Activated naive CD8-positive, alpha-beta T cell treated with anti-CD3 and anti-CD28 coated beads, Interleukin-2, amount 50 U/mL, for 16 hours (primary cell): Measurements from ENCODE around the gene COPS7B.
"Not testable (repeated sequence)": the region's sequence is repeated elsewhere in the genome, so short reads cannot be mapped to it uniquely, and the experiment has no call there.

ENCODE experiments used
- DNase-seq: peaks from one replicate; pipeline ENCODE4 v3.0.0-alpha.2; 2020; ENCODE audit warnings: low read depth, low spot score

COPS7B gene

DNA sequence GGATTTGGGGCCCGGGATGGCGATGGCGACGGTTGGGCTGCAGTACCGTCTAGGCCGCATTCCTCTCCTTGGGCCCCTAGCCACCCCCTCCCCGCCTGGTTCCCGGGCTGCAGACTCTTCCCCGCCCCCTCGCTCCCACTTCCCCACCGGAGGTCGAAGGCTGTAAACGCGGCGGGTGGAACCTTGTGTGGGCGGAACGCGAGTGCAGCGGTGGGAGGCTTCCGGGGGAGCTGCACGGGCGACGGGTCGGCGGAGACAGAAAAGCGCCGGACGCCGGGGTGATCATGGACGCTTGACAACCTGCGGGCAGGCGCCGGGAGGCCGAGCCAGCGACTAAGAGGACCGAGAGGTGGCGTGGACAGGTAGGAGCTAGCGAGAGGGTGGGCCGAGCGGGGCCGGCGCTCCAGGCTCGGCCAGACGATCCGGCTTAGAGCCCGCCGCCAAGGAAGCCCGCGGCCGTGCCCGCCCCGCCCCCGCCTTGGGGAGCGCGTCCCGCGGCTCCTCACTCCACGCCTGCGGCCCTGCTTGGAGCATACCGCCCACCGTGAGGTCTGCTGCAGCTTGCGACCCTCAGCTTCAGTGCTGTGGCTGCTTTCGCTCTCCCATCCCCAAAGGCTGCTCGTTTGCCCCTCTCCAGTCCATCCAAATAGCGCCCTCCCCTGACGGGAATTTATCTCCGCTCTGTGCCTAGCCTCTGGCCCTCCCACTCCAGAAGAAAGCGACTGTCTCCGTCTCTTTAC, at the start of gene COPS7B:
Gene COPS7B, plus strand, starts transcription at position 269 of the 740 bp plus-strand sequence. CDS start 2,126 bp downstream, outside the sequence.
- DNase-seq: peak; percentile 68

DNA sequence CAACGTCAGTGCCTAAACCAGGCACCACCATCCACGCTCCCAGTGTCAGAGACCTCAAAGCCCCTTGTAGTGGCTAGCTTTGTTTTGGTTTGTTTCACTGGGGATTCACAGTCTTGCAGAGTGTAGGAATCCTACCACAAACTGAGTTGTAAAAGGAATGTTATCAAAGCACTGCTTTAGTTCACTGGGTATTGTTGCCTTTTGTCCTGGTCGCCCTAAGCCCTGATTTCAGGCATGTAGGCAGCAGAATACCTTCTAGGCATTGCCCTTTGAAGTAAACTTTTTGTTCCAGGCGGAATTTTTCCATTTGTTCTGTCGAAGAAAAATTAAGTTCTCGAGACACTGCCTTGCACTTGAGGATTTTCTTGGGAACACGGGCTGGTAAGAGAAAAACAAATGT, 48.5 kb upstream of the COPS7B start:
- no peak for DNase-seq

DNA sequence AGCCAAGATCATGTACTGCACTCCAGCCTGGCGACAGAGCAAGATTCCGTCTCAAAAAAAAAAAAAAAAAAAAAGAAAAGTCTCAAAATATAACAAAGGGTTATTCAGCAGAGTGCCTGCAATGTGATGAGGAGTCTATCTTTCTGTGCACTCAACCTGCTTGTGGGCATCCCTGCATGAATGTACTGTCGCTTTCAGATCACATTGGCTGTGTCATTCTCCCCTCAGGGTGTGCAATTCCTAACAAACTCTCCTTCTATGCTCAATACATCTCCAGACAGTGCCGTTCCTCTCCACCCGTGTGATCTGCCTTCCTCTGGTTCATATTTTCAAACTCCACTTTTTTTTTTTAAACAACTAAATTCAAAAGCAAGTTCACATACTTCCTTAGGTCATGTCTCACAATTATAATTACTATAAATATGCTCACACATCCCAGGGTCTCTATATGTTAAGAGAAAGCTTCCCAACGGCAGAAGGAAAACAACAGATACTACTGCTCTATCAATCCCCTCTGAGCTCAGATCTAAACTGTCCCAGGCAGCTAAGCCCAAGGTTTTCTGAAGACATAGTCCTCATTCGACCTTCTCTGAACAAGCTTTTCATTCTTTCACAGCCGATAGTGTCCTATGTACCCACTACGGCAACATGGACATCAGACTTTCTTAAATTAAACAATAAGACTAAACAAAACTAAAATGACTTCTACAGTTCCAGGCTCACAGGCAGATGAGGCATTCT, 42.7 kb upstream of the COPS7B start:
- DNase-seq: no peak

DNA sequence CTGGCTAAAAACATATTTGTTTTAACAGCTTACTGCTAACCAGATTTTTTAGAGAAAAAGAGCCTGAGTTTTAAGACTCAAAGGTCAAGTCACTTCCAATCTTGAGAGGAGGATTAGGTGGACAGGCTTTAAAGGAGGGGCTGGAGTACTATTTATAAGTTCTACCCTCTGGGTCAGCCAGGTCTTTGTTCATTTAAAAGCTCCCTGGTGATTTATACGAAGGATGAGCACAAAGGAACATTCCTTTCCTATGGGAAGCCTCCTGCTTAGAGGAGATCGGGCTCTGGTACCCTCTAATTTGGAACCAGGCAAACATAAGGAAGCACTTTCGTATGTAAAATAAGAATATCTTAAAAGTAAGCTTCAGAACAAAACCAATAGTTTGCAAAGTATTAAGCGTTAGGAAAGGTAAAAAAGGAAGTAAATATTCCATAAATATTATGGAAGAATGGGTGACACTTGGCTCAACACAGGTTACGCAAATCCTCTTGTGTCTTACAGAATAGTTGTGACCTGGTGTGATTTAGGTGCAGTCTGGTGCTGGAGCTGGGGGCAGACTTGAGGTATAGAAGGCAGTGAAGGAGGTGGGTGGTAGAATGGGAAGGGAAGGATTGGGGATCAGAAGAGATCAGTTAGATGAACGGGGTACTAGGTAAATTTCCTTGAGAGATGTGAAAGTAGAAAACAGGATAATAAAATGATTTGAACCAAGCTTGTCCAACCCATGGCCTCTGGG, 40.8 kb upstream of the COPS7B start:
- no peak for DNase-seq

DNA sequence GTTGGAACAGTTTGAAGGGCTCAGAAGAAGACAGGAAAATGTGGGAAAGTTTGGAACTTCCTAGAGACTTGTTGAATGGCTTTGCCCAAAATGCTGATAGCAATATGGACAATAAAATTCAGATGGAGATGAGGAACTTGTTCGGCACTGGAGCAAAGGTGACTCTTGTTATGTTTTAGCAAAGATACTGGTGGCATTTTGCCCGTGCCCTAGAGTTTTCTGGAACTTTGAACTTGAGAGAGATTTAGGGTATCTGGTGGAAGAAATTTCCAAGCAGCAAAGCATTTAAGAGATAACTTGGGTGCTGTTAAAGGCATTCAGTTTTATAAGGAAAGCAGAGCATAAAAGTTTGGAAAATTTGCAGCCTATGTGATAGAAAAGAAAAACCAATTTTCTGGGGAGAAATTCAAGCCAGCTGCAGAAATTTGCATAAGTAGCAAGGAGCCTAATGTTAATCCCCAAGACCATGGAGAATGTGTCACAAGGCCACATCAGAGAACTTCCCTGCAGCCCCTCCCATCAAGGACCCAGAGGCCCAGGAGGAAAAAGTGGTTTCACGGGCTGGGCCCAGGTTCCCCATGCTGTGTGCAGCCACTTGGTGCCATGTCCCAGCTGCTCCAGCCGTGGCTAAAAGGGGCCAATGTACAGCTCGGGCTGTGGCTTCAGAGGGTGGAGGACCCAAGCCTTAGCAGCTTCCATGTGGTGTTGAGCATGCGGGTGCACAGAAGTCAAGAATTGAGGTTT, 37.9 kb upstream of the COPS7B start:
- DNase-seq: not testable (repeated sequence)

DNA sequence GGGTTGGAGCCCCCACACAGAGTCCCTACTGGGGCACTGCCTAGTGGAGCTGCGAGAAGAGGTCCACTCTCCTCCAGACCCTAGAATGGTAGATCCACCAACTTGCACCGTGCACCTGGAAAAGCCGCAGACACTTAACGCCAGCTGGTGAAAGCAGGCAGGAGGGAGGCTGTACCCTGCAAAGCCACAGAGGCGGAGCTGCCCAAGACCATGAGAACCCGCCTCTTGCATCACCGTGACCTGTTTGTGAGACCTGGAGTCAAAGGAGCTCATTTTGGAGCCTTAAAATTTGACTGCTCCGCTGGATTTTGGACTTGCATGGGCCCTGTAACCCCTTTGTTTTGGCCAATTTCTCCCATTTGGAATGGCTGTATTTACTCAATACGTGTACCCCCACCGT, 37.2 kb upstream of the COPS7B start:
- not testable (repeated sequence) for DNase-seq

DNA sequence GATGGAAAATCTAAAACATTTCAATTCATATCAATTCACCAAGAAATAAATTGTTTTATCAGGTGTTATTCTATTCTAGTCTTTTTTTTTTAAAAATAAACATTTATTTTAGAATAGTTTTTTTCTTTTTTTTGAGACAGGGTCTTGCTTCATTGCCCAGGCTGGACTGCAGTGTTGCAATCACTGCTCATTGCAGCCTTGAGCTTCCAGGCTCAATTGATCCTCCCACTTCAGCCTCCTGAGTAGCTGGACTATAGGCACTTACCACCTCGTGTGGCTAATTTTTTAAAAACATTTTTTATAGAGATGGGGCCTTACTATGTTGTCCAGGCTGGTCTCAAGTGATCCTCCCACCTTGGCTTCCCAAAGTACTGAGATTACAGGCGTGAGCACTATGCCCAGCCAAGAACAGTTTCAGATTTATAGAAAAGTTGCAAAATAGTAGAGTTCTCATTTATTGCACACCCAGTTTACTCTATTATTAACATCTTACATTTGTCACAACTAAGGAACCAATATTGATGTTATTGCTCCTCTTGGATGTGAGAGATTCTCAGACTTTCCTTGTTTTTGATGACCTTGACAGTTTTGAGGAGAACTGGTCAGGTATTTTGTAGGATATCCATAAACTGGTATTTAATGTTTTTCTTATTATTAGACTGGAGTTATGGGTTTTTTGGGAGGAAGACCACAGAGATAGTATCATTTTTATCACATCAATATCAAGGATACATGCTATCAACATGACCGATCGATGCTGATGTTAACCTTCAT, 35.0 kb upstream of the COPS7B start:
- DNase-seq: no peak

DNA sequence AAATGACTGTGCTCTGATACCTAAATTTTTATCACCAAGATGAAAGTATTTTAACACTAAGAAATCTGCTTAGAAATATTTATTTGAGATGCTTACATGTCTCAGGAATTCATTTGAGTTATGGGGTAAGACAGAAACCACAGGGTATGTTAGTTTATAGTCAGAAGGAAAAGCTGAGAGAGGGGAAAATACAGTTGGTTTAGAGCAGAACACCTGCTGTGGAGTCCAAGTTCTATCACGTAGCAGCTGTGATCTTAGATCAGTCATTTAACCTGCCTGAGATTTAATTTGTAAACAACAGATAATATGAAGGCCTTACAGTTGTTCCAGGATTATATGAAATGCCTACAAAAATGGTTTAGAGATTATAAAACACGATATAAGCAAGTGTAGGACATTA, 34.2 kb upstream of the COPS7B start:
- DNase-seq: no peak

DNA sequence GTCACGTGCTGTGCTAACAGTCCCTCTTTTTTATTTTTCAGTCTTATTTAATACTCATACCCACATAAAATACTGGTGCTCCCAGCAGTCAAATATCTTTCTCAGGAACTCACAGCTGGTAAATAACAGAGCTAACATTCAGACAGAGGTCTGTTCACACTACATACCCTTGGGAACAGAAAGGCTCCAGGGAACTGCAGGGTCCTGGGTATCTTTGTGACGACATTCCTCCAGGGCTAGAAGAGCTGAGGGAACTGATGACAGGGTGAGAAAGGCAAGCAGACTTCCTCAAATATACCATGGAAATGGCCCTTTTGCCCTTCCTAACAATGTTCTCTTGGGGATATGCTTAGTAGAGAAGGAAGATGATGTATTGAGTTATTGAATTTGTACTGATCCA, 24.5 kb upstream of the COPS7B start:
- no peak for DNase-seq

DNA sequence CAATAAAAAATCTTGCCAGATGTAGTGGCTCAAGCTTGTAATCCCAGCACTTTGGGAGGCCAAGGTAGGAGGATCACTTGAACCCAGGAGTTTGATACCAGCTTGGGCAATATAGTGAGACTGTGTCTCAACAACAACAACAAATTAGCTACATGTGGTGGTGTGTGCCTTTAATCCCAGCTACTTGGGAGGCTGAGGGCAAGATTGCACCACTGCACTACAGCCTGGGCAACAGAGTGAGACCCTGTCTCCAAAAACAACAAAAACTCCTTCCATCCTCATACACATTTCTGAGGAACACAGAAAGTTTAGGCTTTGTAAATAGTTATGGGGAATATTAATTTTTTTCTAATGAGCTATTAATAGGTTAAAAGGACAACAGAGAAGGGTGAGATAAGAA, 22.1 kb upstream of the COPS7B start:
- DNase-seq: no peak

DNA sequence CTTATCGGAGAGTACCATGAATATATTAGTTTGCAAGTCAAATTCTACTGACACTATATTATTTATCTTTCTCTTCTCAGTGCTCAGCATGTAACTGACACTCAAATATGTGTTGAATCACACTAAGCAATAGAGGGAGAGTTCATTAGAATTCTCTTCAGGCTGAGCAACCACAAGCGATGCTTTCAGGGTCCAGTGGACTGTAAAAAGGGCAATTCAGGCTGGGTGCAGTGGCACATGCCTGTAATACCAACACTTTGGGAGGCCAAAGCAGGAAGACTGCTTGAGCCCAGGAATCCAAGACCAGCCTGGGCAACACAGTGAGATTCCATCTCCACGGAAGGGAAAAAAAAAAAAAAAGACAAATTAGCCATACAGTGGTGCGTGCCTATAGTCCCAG, 21.5 kb upstream of the COPS7B start:
- DNase-seq: no peak

DNA sequence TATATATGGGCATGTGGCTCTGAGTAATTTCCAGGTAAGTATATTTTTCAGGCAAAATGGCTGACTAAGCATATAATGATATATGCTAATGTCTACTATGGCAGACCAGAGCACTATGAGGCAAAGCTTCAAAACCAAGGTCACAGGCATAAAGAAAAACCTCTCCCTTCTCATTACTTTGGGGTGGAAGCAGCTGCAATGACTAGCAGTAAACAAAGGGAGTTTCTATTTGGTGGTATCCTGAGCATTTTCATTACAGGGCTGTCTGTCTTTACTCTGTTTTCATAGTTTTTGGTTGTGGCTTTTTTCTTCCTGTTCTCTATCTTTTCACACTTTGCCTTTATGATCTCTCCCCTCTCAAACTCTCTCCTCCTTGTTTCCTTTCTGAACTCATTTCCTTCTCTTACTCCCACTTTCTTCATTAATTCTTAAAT, 20.7 kb upstream of the COPS7B start:
- no peak for DNase-seq

DNA sequence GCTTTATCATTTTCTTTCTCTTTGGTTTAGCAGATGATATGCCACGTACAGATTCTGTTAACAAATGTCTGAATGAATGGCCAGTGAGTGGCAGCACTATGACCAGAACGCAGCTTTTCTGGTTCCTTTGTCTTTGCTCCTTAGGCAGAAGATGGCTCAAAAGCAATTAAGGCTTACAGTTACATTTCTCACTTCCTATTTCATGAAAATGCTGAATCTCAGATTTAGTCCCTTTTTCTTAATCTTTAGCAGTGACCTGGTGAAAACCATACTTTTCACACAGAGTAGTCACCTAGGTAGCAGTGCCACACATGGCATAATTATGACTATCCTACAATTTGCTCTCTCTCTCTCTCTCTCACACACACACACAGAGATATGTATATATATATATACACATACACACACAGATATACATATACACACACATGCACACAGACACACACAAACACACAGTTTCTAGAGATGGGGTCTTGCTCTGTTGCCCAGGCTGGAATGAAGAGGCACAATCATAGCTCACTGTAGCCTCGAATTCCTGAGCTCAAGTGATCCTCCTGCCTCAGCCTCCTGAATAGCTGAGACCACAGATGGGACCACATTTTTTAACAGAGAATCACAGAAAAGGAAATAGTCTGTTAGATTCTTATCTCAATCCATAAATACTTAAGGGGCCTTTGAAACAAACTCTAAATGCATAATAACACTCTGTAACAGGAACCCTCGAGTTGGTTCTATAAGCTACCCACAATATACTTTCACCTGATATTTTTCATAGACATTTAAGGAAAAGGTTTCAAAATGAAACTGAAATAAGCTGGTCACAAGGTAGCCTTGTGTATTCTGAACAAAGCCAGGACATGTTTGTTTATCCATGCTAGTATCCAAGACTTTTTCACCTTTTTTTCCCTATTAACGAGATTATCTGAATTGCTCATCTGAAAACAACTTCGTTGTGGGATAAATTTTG, 16.8 kb upstream of the COPS7B start:
- DNase-seq: no peak

DNA sequence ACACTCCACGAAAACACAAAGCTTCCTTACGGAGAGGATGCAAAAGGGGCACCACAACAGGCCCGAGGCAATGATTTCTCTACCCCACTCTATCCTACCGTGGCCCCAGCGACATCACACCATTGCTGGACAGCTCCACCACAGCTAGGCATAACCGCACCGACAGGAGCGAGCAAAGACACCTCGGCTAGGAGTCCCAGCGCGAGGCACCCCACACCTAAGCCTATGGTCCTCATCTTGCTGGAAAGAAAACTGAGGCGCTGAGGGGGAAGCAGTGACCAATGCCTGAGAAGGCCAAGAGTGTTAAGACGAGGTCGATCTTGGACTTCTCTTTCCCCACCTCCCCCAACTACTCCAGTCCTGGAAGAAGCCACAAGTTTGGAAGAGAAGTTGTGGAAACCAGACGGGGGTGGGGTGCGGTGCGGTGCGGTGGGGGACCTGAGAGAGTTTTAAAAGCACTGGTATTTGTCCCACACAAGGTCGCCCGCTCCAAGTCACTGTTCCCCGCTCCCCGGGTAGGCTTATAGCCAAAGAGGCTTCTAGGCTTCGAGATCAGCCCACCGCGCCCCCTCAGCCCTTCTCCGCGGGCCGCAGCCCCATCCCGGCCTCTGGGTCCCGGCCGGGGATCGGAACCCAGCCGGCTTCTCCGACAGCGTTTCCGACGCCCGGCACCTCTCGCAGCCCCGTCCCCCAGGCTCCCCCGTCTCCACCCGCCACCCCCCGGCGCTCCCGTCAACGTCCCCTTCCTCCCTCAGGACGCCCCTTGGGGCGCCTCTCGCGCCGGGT, 5.9 kb upstream of the COPS7B start:
- DNase-seq: no peak

DNA sequence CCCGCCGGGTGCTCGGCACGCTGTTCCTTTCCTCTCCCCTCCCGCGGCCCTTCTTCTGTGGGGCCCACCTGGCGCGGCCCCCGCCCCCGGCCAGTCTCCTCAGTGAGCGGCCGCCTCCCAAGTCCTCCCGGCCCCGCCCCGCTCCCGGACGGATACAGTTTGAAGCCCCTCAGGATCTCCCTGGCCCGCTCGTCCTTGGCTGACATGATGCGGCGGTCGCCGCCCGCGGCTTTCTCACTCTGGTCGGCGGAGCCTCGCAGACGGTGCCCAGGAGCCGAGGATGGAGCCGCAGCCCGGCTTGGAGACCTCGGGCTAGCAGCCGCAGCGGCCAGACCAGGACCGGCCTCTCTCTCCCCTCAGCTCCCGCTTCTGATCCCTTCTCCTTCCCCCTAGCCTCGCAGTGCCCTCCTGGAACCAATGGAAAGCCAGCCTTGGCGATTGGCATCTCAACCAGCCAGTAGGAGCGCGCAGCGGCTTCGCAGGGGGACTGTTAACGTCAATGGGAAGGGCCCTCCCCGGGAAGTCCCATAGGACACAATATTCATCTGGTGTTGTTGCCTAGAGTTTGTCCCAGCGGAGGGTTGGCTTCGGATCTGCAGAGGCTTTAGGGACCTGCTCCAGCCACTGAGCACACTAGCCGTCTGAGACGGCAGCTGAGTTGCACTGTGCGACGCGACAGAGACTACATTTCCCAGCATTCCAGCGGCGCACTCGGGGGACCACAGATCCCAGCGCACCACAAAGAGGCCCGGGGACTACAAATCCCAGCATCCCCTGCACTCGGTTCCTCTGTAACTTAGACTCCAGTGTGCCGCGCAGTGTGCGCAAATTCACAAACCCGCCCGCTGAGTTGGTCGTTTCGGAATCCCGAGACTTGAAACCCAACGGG, 5.1 kb upstream of the COPS7B start, which contains the start of gene PDE6D:
Gene PDE6D, minus strand, starts transcription at position 374 of the 889 bp plus-strand sequence. Its CDS starts 168 bp downstream, at position 206.
- peak; percentile 87 for DNase-seq

DNA sequence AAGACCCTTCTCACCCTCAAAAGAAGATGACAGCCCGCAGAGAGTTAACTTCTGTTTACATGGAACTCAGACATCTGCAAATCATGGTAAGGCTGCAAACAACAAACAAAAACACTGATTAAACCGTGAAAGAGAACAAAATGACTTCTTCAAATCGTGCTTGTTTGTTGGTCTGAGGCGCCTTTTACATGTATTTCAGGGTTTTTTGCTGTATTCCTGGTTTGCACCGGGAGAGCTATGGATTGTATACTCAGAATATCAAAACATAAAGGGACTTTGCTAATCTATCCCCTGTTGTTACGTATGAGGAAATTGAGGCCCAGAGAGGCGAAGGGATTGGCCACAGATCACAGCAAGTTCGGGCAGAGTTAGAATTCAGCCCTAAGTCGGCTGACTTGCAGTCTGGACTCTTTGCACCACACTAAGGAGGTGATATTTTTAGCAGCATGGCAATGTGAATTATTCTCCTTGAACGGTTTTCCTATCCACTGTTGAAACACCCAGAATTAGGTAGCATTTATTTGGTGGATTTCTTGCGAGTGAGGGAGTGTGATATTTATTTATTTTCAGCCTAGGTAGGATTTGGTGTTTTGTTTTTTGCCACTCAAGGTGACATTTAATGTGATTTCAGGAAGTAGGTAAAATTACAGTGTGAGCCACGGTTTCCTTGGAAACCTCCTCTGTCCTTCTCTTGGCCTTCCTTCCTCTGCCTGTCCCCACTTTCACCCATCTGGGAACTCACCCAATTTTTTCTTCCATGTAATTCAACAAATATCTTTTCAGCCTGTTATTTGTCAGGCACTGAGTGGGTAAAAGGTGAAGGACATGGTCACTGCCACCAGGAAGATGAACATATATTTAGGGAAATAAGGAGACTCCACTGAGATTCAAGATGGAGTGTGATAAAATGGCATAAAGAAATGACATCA, 4.2 kb upstream of the COPS7B start:
- DNase-seq: no peak

DNA sequence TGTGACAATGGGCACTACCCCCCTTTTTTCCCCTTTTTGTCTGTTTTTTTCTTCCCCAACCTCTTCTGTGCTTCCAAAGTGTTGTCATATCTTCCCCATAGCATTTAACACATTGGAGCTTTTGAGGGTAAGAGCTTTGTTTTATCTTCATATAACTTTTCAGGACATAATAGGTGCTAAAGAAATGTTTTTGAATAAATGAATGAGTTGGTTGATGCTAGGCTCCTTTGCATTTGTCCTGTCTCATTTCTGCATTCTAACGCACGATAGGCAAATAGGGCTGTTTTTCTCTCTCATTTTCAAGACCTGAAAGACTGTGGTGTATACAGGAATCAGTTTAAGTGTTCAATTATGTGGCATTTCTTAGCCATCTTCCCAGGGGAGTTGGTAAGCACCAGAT, 832 bp upstream of the COPS7B start:
- DNase-seq: no peak
